NB4 (cell line): Measurements from ENCODE around the gene GPR141.

ENCODE experiments used
- DNase-seq: peaks from one replicate; pipeline ENCODE4 v3.0.0; 2010; ENCODE audit warnings: low read depth
- H3K4me3 ChIP-seq: one replicate; pipeline ENCODE4 v1.5.1; 2011; ENCODE audit warnings: mild to moderate bottlenecking, low read depth, low read length, moderate library complexity
- CTCF ChIP-seq: IDR thresholded peaks from one replicate; pipeline ENCODE4 v1.5.1; 2012; ENCODE audit warnings: low read depth, low read length
- MAX ChIP-seq: IDR thresholded peaks from 2 replicates; pipeline ENCODE4 v1.6.1; 2011; ENCODE audit warnings: low read depth, low read length
- MYC ChIP-seq: IDR thresholded peaks from 2 replicates; pipeline ENCODE4 v1.6.1; 2011; ENCODE audit warnings: low read depth, low read length
- POLR2A ChIP-seq: IDR thresholded peaks from 2 replicates; pipeline ENCODE4 v1.6.1; 2011; ENCODE audit warnings: mild to moderate bottlenecking; ENCODE audit not compliant: insufficient read length; ENCODE audit errors: extremely low read depth

The GPR141 gene

GRCh38 chr7:37666026-37666799 is 17.4 kb upstream of the GPR141 start:
- no peak overlapping the region for H3K4me3 ChIP-seq
- TF ChIP-seq MAX (no peak), POLR2A (no peak), CTCF (no peak), MYC (no peak)
- DNase-seq: peak; percentile 85

GRCh38 chr7:37669818-37670217 is 13.7 kb upstream of the GPR141 start:
- TF ChIP-seq MAX: 0 out of 2 replicates have a peak, but pooled peaks have one; percentile 11
- TF ChIP-seq MYC: no peak
- DNase-seq: peak; percentile 52
- H3K4me3 ChIP-seq: no peak overlapping the region

GRCh38 chr7:37670436-37670835 is 13.1 kb upstream of the GPR141 start:
- H3K4me3 ChIP-seq: no peak overlapping the region
- TF ChIP-seq MAX: no peak
- no peak for TF ChIP-seq MYC
- no peak for TF ChIP-seq CTCF
- no peak for TF ChIP-seq POLR2A
- DNase-seq: no peak

- DNase-seq: peak; percentile 74
- no peak overlapping the region for H3K4me3 ChIP-seq
- TF ChIP-seq MAX (no peak), POLR2A (no peak), MYC (no peak), CTCF (no peak)
These were observed 11.7 kb upstream of the GPR141 start for GRCh38 chr7:37671876-37672275.

- TF ChIP-seq POLR2A (no peak), CTCF (no peak), MYC (no peak), MAX (no peak)
- no peak overlapping the region for H3K4me3 ChIP-seq
- DNase-seq: peak; percentile 31
These were observed 10.6 kb upstream of the GPR141 start for GRCh38 chr7:37672926-37673325.

- TF ChIP-seq MAX: no peak
- TF ChIP-seq POLR2A: no peak
- H3K4me3 ChIP-seq: no peak overlapping the region
- DNase-seq: no peak
These were observed 10.0 kb upstream of the GPR141 start for GRCh38 chr7:37673523-37673922.
